ENCODE results near the gene HOXC11.

The HOXC11 gene

GRCh38 chr12:53972722-53973235 lies at the start of gene HOXC11:
TSS of gene HOXC11 (plus strand) at chr12:53973126. CDS start at chr12:53973242, 116 bp downstream.
- DNase-seq (ENCODE audit: extremely low read depth in 1 of 2, low read depth in 1 of 2): no peak

- no peak for DNase-seq (ENCODE audit: extremely low read depth in 1 of 2, low read depth in 1 of 2)
Measured at GRCh38 chr12:53924521-53925405, 48.2 kb upstream of the HOXC11 start.

DNA sequence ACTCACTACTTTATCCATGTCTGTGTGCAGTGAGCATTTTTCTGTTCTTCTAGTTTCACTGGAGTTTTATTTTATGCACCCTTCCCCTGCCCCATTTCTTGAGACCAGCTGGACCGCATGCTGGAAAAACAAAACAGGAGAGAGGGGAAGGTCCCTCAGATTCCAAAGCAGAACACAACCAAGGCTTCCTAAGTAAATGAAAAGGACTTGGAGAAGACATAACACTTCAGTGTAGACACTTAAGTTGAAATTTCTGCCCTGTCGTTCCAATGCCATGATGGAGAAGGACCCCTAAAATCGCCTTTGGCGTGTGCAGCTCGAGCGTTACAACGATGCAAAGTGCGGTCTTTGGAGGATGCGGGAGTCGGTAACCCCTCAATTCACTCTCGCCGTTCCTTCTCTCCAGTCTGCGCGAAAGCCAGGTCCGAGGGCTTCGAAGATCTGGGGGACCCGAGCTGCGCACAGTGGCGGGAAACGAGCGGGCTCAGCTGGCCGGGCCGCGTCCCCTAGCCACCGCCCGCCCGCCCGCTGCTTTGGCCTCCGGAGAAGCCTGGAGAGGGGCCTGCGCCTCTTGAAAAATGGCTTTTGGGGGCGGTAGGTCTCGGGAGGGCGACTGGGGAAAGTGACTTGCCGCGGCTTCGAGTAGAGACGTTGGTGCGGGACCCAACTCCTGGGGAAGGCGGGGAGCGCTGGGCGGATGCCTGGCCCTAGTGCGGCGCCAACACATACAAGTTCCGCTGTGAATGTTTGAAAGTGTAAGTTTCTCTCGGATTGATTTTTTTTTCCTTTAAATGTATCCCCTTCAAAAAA lies 45.5 kb upstream of the HOXC11 start:
- no peak for DNase-seq (ENCODE audit: extremely low read depth in 1 of 2, low read depth in 1 of 2)

GRCh38 chr12:53928054-53928835 lies 44.7 kb upstream of the HOXC11 start:
- no peak for DNase-seq (ENCODE audit: extremely low read depth in 1 of 2, low read depth in 1 of 2)

DNA sequence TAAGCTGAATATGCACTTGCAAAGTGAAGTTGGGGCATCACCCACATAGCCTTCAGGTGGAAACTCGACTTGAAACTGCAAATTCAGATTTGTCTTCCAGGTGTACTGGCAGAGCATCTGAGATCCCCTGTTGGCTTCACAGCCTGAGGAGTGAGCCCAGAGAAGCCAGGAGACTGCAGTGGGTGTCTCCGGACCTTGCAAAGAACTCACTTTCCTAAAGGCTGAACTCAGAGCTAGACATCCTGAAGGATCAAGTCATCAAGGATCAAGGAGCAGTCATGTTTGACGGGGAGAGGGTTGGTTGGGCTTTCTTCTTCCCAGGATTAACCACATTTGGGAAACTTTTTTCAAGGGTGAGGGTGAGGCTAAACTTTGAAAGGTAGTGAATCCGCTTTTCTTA lies 43.4 kb upstream of the HOXC11 start:
- DNase-seq (ENCODE audit: extremely low read depth in 1 of 2, low read depth in 1 of 2): no peak

- no peak for DNase-seq (ENCODE audit: extremely low read depth in 1 of 2, low read depth in 1 of 2)
Measured at GRCh38 chr12:53930591-53931255, 42.2 kb upstream of the HOXC11 start.

GRCh38 chr12:53931844-53932581 lies 40.9 kb upstream of the HOXC11 start:
- DNase-seq (ENCODE audit: extremely low read depth in 1 of 2, low read depth in 1 of 2): no peak

DNA sequence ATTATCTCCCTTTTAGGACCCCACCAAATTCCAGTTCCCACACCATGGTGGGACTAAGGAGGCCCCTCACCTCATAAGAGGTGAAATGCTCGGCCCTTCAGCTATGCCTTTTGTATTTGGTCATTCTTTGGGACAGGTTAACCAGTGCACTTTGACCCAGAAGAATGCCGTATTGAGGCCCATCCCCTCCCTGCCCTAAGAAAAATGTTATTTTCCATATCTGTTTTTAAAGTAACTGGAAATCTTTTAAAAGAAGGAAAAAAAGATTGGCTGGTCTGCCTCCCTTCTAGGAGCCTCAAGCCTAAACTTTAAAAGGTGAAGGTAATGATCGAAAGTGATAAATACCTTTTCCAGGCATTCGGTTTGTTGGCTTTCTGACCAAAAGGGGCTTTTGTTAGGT lies 40.0 kb upstream of the HOXC11 start:
- DNase-seq (ENCODE audit: extremely low read depth in 1 of 2, low read depth in 1 of 2): no peak

GRCh38 chr12:53935383-53936341 lies 37.3 kb upstream of the HOXC11 start:
- no peak for DNase-seq (ENCODE audit: extremely low read depth in 1 of 2, low read depth in 1 of 2)

GRCh38 chr12:53937099-53937498 lies 35.8 kb upstream of the HOXC11 start:
- no peak for DNase-seq (ENCODE audit: extremely low read depth in 1 of 2, low read depth in 1 of 2)

DNA sequence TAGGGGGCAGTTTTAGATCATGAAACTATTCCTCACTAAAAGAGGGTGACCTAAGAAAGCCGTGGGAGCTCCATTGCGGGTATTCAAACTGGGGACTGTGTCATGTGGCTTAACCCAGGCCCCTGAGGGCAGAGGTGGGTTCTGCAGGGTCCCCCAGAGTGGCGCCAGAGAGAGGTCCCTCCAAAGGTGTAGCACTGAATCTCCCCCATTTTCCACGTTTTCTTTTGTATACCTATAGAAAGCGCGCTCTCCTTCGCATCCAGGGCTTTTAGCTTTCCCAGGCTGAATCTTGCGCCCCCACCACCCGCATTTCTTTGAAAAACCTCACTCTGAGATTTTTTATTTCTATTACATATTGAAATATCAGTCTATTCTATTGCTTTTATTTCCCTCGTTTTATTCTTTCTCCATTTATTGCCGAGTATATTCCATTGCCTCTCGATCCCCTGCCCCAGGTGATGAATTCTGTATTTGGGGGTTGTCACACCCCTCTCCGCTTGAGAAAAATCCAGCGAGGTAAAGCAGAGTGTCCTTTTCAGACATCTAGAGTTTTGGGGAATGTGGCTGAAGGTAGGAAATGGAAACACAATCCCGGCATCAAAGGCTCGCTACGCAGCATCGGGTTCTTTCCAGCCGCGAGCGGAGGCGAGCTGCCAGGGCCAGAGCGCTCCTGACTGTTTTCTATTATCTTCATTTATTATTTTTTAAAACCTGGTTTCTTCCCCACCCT lies 35.2 kb upstream of the HOXC11 start:
- DNase-seq (ENCODE audit: extremely low read depth in 1 of 2, low read depth in 1 of 2): no peak

GRCh38 chr12:53938326-53939140 lies 34.4 kb upstream of the HOXC11 start, which contains the start of gene HOXC13:
TSS of gene HOXC13 (plus strand) at chr12:53938831. CDS start at chr12:53938907, 76 bp downstream.
- no peak for DNase-seq (ENCODE audit: extremely low read depth in 1 of 2, low read depth in 1 of 2)

- no peak for DNase-seq (ENCODE audit: extremely low read depth in 1 of 2, low read depth in 1 of 2)
Measured at GRCh38 chr12:53939141-53940108, 33.5 kb upstream of the HOXC11 start.

- DNase-seq (ENCODE audit: extremely low read depth in 1 of 2, low read depth in 1 of 2): no peak
Measured at GRCh38 chr12:53940443-53941014, 32.4 kb upstream of the HOXC11 start.

- no peak for DNase-seq (ENCODE audit: extremely low read depth in 1 of 2, low read depth in 1 of 2)
Measured at GRCh38 chr12:53941187-53941586, 31.7 kb upstream of the HOXC11 start.
